Measurements from ENCODE around the gene LRRC61. TPM values are rescaled to one million over a fixed set of nuclear protein-coding genes. Genes with fewer than 3 reads are reported as not detected.

LRRC61 gene
- total and polyA plus RNA-seq, 2 of the 13 experiments (the other 11 are each of a cell fraction or from before 2014, with no cell fraction given): 33.0 to 34.8 TPM

- TF ChIP-seq ZNF33B (CRISPR knock-in tag; IDR thresholded peaks at IDR 0.05): 0 out of 2 replicates have a peak, but pooled peaks have one; percentile 49
- TF ChIP-seq, protein P1, sequence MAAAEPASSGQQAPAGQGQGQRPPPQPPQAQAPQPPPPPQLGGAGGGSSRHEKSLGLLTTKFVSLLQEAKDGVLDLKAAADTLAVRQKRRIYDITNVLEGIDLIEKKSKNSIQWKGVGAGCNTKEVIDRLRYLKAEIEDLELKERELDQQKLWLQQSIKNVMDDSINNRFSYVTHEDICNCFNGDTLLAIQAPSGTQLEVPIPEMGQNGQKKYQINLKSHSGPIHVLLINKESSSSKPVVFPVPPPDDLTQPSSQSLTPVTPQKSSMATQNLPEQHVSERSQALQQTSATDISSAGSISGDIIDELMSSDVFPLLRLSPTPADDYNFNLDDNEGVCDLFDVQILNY (CRISPR knock-in tag; conservative IDR thresholded peaks at IDR 0.05): no peak
- no peak for TF ChIP-seq ZMYM4 (CRISPR knock-in tag; IDR thresholded peaks at IDR 0.05)
- TF ChIP-seq, protein P2, sequence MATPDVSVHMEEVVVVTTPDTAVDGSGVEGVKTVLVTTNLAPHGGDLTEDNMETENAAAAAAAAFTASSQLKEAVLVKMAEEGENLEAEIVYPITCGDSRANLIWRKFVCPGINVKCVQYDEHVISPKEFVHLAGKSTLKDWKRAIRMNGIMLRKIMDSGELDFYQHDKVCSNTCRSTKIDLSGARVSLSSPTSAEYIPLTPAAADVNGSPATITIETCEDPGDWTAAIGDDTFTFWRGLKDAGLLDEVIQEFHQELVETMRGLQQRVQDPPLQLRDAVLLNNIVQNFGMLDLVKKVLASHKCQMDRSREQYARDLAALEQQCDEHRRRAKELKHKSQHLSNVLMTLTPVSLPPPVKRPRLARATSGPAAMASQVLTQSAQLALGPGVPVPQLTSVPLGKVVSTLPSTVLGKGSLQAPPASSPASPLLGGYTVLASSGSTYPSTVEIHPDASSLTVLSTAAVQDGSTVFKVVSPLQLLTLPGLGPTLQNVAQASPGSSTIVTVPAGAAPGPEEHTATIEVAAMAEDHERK (CRISPR knock-in tag; IDR thresholded peaks at IDR 0.05; ENCODE audit: low read depth): no peak
- TF ChIP-seq, protein P3, sequence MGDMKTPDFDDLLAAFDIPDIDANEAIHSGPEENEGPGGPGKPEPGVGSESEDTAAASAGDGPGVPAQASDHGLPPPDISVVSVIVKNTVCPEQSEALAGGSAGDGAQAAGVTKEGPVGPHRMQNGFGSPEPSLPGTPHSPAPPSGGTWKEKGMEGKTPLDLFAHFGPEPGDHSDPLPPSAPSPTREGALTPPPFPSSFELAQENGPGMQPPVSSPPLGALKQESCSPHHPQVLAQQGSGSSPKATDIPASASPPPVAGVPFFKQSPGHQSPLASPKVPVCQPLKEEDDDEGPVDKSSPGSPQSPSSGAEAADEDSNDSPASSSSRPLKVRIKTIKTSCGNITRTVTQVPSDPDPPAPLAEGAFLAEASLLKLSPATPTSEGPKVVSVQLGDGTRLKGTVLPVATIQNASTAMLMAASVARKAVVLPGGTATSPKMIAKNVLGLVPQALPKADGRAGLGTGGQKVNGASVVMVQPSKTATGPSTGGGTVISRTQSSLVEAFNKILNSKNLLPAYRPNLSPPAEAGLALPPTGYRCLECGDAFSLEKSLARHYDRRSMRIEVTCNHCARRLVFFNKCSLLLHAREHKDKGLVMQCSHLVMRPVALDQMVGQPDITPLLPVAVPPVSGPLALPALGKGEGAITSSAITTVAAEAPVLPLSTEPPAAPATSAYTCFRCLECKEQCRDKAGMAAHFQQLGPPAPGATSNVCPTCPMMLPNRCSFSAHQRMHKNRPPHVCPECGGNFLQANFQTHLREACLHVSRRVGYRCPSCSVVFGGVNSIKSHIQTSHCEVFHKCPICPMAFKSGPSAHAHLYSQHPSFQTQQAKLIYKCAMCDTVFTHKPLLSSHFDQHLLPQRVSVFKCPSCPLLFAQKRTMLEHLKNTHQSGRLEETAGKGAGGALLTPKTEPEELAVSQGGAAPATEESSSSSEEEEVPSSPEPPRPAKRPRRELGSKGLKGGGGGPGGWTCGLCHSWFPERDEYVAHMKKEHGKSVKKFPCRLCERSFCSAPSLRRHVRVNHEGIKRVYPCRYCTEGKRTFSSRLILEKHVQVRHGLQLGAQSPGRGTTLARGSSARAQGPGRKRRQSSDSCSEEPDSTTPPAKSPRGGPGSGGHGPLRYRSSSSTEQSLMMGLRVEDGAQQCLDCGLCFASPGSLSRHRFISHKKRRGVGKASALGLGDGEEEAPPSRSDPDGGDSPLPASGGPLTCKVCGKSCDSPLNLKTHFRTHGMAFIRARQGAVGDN (CRISPR knock-in tag; IDR thresholded peaks at IDR 0.05): no peak
- no peak for TF ChIP-seq KMT2B (CRISPR knock-in tag; IDR thresholded peaks at IDR 0.05)
- TF ChIP-seq SRY (CRISPR knock-in tag; IDR thresholded peaks at IDR 0.05): peak; percentile 35; the same call in 1 of the 2 replicates
- no peak for TF ChIP-seq IRX3 (CRISPR knock-in tag; IDR thresholded peaks at IDR 0.05; ENCODE audit: borderline replicate concordance, low read depth)
- TF ChIP-seq UBTF (CRISPR knock-in tag; IDR thresholded peaks at IDR 0.05): 0 out of 2 replicates have a peak, but pooled peaks have one; percentile 38
- TF ChIP-seq ZNF879 (CRISPR knock-in tag; IDR thresholded peaks at IDR 0.05): no peak
- TF ChIP-seq HOXA3 (CRISPR knock-in tag; IDR thresholded peaks at IDR 0.05): no peak
- no peak for TF ChIP-seq ZNF44 (CRISPR knock-in tag; IDR thresholded peaks at IDR 0.05)
- TF ChIP-seq ZNF335 (CRISPR knock-in tag; IDR thresholded peaks at IDR 0.05): no peak
- TF ChIP-seq ISX (CRISPR knock-in tag; conservative IDR thresholded peaks at IDR 0.05): no peak
- peak; percentile 53; the same call in 1 of the 2 replicates for TF ChIP-seq HES4 (CRISPR knock-in tag; IDR thresholded peaks at IDR 0.05; ENCODE audit: borderline replicate concordance)
- TF ChIP-seq HDAC2 (CRISPR knock-in tag; IDR thresholded peaks at IDR 0.05): no peak
- TF ChIP-seq ZNF766 (CRISPR knock-in tag; IDR thresholded peaks at IDR 0.05; ENCODE audit: borderline replicate concordance): 0 out of 2 replicates have a peak, but pooled peaks have one; percentile 21
- no peak for TF ChIP-seq FOXK2 (IDR thresholded peaks at IDR 0.05)
- TF ChIP-seq ZNF34 (CRISPR knock-in tag; IDR thresholded peaks at IDR 0.05; ENCODE audit: borderline replicate concordance): no peak
- TF ChIP-seq ZNF547 (CRISPR knock-in tag; IDR thresholded peaks at IDR 0.05): no peak
Observed at GRCh38 chr7:150379441-150380379, 56.6 kb downstream of the LRRC61 start (continued).

Data from HepG2 (cell line).